IPS-18c (cell line): Measurements from ENCODE around the gene RNF14.
"Not testable (repeated sequence)": the region's sequence is repeated elsewhere in the genome, so short reads cannot be mapped to it uniquely, and the experiment has no call there.

Source experiments
- H3K4me3 ChIP-seq: 2 replicates; pipeline ENCODE4 v1.7.0; 2013; ENCODE audit warnings: low read depth, mild to moderate bottlenecking, low read length, moderate library complexity; ENCODE audit not compliant: insufficient read depth
- H3K9me3 ChIP-seq: one replicate; pipeline ENCODE4 v1.6.1; 2013; ENCODE audit warnings: mild to moderate bottlenecking, low read length, moderate library complexity; ENCODE audit not compliant: control insufficient read depth, insufficient read depth

The RNF14 gene

GRCh38 chr5:142024771-142025304, 55.9 kb downstream of the RNF14 start:
- H3K4me3 ChIP-seq, result peak overlapping the region; percentile 40; the same call in 1 of the 2 replicates

GRCh38 chr5:142025637-142026036, 56.7 kb downstream of the RNF14 start:
- Histone ChIP-seq H3K4me3 (no peak overlapping the region), H3K9me3 (no peaks in the 10 kb centered on the region)

More at GRCh38 chr5:142024771-142025304, 55.9 kb downstream of the RNF14 start:
- H3K9me3 ChIP-seq, result no peaks in the 10 kb centered on the region

GRCh38 chr5:142032150-142032549, 63.2 kb downstream of the RNF14 start:
- no peak overlapping the region for H3K4me3 ChIP-seq
- peaks cover 4% of the 10 kb centered on the region for H3K9me3 ChIP-seq

- Histone ChIP-seq H3K4me3 (no peak overlapping the region), H3K9me3 (peaks cover 4% of the 10 kb centered on the region)
Measured at GRCh38 chr5:142032747-142033631, 64.1 kb downstream of the RNF14 start.

GRCh38 chr5:142033632-142034567, 65.0 kb downstream of the RNF14 start:
- H3K9me3 ChIP-seq, H3K4me3 ChIP-seq: not testable (repeated sequence)

- H3K9me3 ChIP-seq, result peaks cover 4% of the 10 kb centered on the region
- no peak overlapping the region for H3K4me3 ChIP-seq
Measured at GRCh38 chr5:142034994-142035393, 66.1 kb downstream of the RNF14 start.

GRCh38 chr5:142036918-142037317, 68.0 kb downstream of the RNF14 start:
- peaks cover 4% of the 10 kb centered on the region for H3K9me3 ChIP-seq
- no peak overlapping the region for H3K4me3 ChIP-seq

GRCh38 chr5:142037599-142037998, 68.7 kb downstream of the RNF14 start:
- H3K9me3 ChIP-seq, H3K4me3 ChIP-seq: not testable (repeated sequence)

- no peak overlapping the region for H3K4me3 ChIP-seq
Measured at GRCh38 chr5:142038735-142039134, 69.8 kb downstream of the RNF14 start.

More at GRCh38 chr5:142038735-142039134, 69.8 kb downstream of the RNF14 start:
- peaks cover 2% of the 10 kb centered on the region for H3K9me3 ChIP-seq
